ENCODE results near the gene TRIM43.
"Not testable (repeated sequence)": the region's sequence is repeated elsewhere in the genome, so short reads cannot be mapped to it uniquely, and the experiment has no call there.

The TRIM43 gene

DNA sequence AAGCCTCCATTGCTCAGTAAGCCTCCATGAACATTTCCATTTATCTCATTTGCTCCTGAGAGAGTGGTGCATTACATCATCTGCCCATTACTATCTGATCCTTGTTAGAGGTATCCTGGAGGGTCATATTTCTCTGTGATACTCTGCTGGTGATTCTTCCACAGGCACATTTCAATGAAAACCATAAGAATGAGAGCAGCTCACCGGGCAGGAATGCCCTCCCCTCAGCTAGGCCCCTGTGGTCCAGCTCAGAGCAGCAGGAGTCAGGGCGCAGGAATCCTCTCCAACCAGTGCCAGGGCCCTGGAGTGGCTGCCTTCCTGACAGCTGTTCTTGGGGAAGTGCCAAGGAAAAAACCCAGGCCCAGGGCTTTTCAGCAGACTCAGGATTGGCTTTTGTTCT lies 50.0 kb downstream of the TRIM43 start:
- DNase-seq (ENCODE audit: low spot score) = not testable (repeated sequence)

- DNase-seq (ENCODE audit: low spot score) = not testable (repeated sequence)
Observed at GRCh38 chr2:95642360-95642759, 50.6 kb downstream of the TRIM43 start.

DNA sequence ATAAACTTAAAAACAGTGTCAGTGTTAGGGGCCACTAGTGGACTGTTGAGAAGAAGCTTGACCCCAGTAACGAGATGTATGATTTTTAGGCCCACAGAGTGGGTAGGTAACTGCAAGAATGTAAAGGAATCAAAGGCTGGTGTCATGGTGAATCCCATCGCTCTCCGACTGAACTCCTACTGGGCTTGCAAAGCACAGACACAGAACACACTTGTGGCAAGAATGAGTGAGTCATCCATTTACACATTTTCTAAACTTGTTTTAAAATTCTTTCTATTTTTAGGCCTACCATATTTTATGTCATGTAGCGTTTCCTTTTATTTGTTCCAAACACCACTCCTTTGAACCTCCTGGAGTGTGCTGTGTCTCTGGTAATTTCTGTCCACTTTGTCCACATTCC lies 51.1 kb downstream of the TRIM43 start:
- not testable (repeated sequence) for DNase-seq (ENCODE audit: low spot score)

DNA sequence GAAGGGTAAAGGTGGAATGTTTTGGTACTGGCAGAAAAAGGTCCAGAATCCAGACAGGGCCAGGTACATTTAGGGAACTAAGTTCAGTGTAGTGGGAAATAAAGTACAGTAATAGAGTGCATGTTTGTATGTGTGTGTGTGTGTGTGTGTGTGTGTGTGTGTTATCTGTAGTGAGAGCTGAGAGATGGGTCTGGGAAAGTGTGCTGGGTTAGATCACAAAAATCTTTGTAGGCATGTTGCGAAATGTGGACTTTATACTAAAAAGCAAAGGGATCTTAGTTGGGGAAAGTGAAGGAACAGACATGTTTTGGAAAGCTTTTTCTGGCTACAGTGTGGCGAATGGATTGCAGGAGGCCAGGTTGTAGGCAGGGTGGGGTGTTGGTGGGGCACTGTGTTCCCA lies 53.5 kb downstream of the TRIM43 start:
- not testable (repeated sequence) for DNase-seq (ENCODE audit: low spot score)

GRCh38 chr2:95646274-95646994 lies 54.6 kb downstream of the TRIM43 start:
- not testable (repeated sequence) for DNase-seq (ENCODE audit: low spot score)

DNA sequence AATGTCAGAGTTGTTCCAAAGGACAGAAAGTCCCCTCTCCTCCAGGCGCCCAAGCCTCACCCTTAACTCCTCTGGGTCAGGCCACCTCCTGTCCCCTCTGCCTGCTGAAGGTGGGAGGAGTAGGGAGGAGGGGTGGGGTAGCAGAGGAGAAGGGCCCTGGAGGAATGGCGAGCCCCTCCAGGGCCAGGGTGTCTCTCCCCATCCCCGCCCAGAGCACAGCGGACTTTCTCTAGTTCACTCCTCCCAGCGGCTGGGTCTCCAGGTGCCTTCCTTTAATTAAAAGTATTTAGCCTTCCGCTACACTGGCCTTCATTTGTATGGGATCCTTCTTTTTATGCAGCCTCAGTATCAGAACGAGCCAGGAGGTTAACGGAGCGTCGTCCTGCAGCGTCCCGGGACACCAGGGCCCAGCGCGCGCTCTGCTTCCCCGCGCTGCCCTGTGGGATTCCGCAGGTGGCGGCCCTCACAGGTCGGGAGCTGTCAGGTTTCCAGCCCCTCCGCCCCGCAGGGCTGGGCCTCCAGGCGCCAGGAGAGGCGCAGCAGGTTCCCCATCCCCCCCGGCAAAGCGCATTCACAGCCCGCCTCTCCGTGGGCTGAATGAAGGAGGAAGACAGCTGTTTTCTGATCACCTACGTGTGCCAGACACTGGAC lies 57.2 kb downstream of the TRIM43 start:
- not testable (repeated sequence) for DNase-seq (ENCODE audit: low spot score)
